A549 (cell line): ENCODE measurements around the gene AGBL4.

Experiments used
- CTCF ChIP-seq: fragments of >200 bp; sonication (Bioruptor Twin); formaldehyde crosslinking; IDR thresholded peaks from 3 replicates; pipeline ENCODE4 v1.5.1; 2016
- EP300 ChIP-seq, 2 experiments: fragments of >200 bp; sonication (Bioruptor Twin); formaldehyde crosslinking; IDR thresholded peaks; 2 replicates in 1 of 2; 3 replicates in 1 of 2; pipeline ENCODE4 v1.6.1; 2016 to 2017
- JUN ChIP-seq, 2 experiments: fragments of >200 bp; sonication (Bioruptor Twin); formaldehyde crosslinking; IDR thresholded peaks; 2 replicates in 1 of 2; 3 replicates in 1 of 2; pipeline ENCODE4 v1.6.1; 2016 to 2017
- JUNB ChIP-seq: fragments of >200 bp; sonication (Bioruptor Twin); formaldehyde crosslinking; IDR thresholded peaks from 2 replicates; pipeline ENCODE4 v1.6.1; 2016
- MAFK ChIP-seq: fragments of 450-650 bp; IDR thresholded peaks from 2 replicates; pipeline ENCODE4 v1.6.1; 2014; ENCODE audit not compliant: partially characterized antibody
- MAX ChIP-seq: IDR thresholded peaks from 2 replicates; pipeline ENCODE4 v1.6.1; 2012
- MYC ChIP-seq: IDR thresholded peaks from 2 replicates; pipeline ENCODE4 v1.6.1; 2012; ENCODE audit warnings: mild to moderate bottlenecking, inconsistent platforms, low read length, improper control_type of control experiment, borderline replicate concordance
- POLR2A ChIP-seq: IDR thresholded peaks from 2 replicates; pipeline ENCODE4 v1.6.1; 2012; ENCODE audit warnings: mild to moderate bottlenecking, low read length
- RAD21 ChIP-seq, 2 experiments: fragments of >200 bp in 1 of 2; sonication (Bioruptor Twin) in 1 of 2; formaldehyde crosslinking in 1 of 2; IDR thresholded peaks in 1 of 2; conservative IDR thresholded peaks in 1 of 2; 2 replicates in 1 of 2; 3 replicates in 1 of 2; pipeline ENCODE4 v1.6.1; 2012 to 2018; ENCODE audit warnings: inconsistent platforms in 1 of 2
- RFX5 ChIP-seq: fragments of 450-650 bp; IDR thresholded peaks from 2 replicates; pipeline ENCODE4 v1.7.1; 2014; ENCODE audit warnings: antibody characterized with exemption, mild to moderate bottlenecking, moderate library complexity
- SMC3 ChIP-seq: fragments of >200 bp; sonication (Bioruptor Twin); formaldehyde crosslinking; IDR thresholded peaks from 3 replicates; pipeline ENCODE4 v1.6.1; 2018; ENCODE audit warnings: inconsistent platforms

GRCh38 chr1:48903291-48903690 lies 1120.5 kb downstream of the AGBL4 start:
- TF ChIP-seq JUNB, result no peak
- no peak for TF ChIP-seq EP300 (IDR thresholded peaks at IDR 0.05)
- no peak for TF ChIP-seq CTCF
- TF ChIP-seq RAD21 (conservative IDR thresholded peaks at IDR 0.05 in 1 of 2, IDR thresholded peaks at IDR 0.05 in 1 of 2), result no peak
- TF ChIP-seq MAX, result no peak
- no peak for TF ChIP-seq POLR2A
- TF ChIP-seq MAFK, result no peak
- TF ChIP-seq JUN (IDR thresholded peaks at IDR 0.05), result no peak
- no peak for TF ChIP-seq SMC3
- TF ChIP-seq MYC, result no peak
- no peak for TF ChIP-seq RFX5
